SK-MEL-5 (cell line): ENCODE results near the gene NFATC2. TPM values are rescaled to one million over a fixed set of nuclear protein-coding genes. Genes with fewer than 3 reads are reported as not detected.

Experiments used
- DNase-seq: peaks from one replicate; pipeline ENCODE4 v3.0.0-alpha.2; 2016; ENCODE audit warnings: low read depth, low spot score
- in situ Hi-C: cut with HindIII; loops from 2 replicates; pipeline ENCODE4 v1.10.0; 2016; ENCODE audit warnings: low sequenced_read_pairs, high pct_unique_total_duplicates, low pct_unique_long_range_greater_than_20kb
- polyA plus RNA-seq, 2 experiments: library from polyadenylated mRNA; depleted of rRNA; stranded (reverse); fragments of >200 nt; gene quantifications; 2 replicates each; pipeline ENCODE4 v1.2.3, GENCODE V29; 2015
- total RNA-seq: library from RNA; depleted of rRNA; stranded (reverse); fragments of >200 nt; shearing (Covaris generic); gene quantifications from 2 replicates; pipeline ENCODE4 v1.2.3, GENCODE V29; 2014; rRNA removed

Gene NFATC2
- total RNA-seq, result 1.8 and 2.6 TPM in 2 replicates
- polyA plus RNA-seq (2015; cell fraction: cytosol; rRNA removed), result 8.7 and 16.7 TPM in 2 replicates
- polyA plus RNA-seq (2015; cell fraction: nucleus; rRNA removed), result 5.9 and 11.6 TPM in 2 replicates

GRCh38 chr20:51542571-51543421 lies at the start of gene NFATC2:
Gene NFATC2 (minus strand): TSS chr20:51542719. CDS start chr20:51542499, 220 bp downstream.
- DNase-seq, result no peak

GRCh38 chr20:51591871-51592270 lies 49.4 kb upstream of the NFATC2 start:
- in situ Hi-C loops, result loop anchor here (10.0 kb wide), 2 partner anchors 97 to 197 kb away; no protein-coding TSS in a partner anchor
- no peak for DNase-seq

More at GRCh38 chr20:51542571-51543421, at the start of gene NFATC2:
- in situ Hi-C loops, result no loop called here

GRCh38 chr20:51588762-51589161 lies 46.2 kb upstream of the NFATC2 start:
- no peak for DNase-seq
- in situ Hi-C loops, result no loop called here

- in situ Hi-C loops, result no loop called here
- no peak for DNase-seq
Observed at GRCh38 chr20:51587145-51587544, 44.6 kb upstream of the NFATC2 start.

- no peak for DNase-seq
- in situ Hi-C loops, result no loop called here
Observed at GRCh38 chr20:51586005-51586440, 43.5 kb upstream of the NFATC2 start.

- in situ Hi-C loops, result no loop called here
- DNase-seq, result no peak
Observed at GRCh38 chr20:51585148-51585547, 42.6 kb upstream of the NFATC2 start.

GRCh38 chr20:51584737-51585136 lies 42.2 kb upstream of the NFATC2 start:
- in situ Hi-C loops, result no loop called here
- DNase-seq, result no peak

GRCh38 chr20:51584116-51584515 lies 41.6 kb upstream of the NFATC2 start:
- DNase-seq, result peak; percentile 82
- in situ Hi-C loops, result no loop called here

GRCh38 chr20:51583499-51583898 lies 41.0 kb upstream of the NFATC2 start:
- in situ Hi-C loops, result no loop called here
- no peak for DNase-seq

GRCh38 chr20:51583073-51583472 lies 40.6 kb upstream of the NFATC2 start:
- in situ Hi-C loops, result no loop called here
- DNase-seq, result no peak

- no peak for DNase-seq
- in situ Hi-C loops, result no loop called here
Observed at GRCh38 chr20:51581571-51581970, 39.1 kb upstream of the NFATC2 start.

- in situ Hi-C loops, result no loop called here
- no peak for DNase-seq
Observed at GRCh38 chr20:51579137-51579536, 36.6 kb upstream of the NFATC2 start.

GRCh38 chr20:51578145-51578459 lies 35.6 kb upstream of the NFATC2 start:
- in situ Hi-C loops, result no loop called here
- no peak for DNase-seq

- in situ Hi-C loops, result no loop called here
- no peak for DNase-seq
Observed at GRCh38 chr20:51577432-51578144, 35.1 kb upstream of the NFATC2 start.

GRCh38 chr20:51575486-51575885 lies 33.0 kb upstream of the NFATC2 start:
- DNase-seq, result no peak
- in situ Hi-C loops, result no loop called here

- no peak for DNase-seq
- in situ Hi-C loops, result no loop called here
Observed at GRCh38 chr20:51574248-51575033, 31.9 kb upstream of the NFATC2 start.

GRCh38 chr20:51573576-51574243 lies 31.2 kb upstream of the NFATC2 start:
- no peak for DNase-seq
- in situ Hi-C loops, result no loop called here

- in situ Hi-C loops, result no loop called here
- DNase-seq, result no peak
Observed at GRCh38 chr20:51571460-51571794, 28.9 kb upstream of the NFATC2 start.
